Mesendoderm (in vitro differentiated cells): ENCODE results near the gene TXNDC11. TPM values are rescaled to one million over a fixed set of nuclear protein-coding genes. Genes with fewer than 3 reads are reported as not detected.
"Not testable (repeated sequence)": the region's sequence is repeated elsewhere in the genome, so short reads cannot be mapped to it uniquely, and the experiment has no call there.

Experiments
- DNase-seq: peaks from one replicate; pipeline ENCODE4 v3.0.0; 2013
- H2AK5ac ChIP-seq: 2 replicates; pipeline ENCODE4 v1.6.1; 2013; ENCODE audit warnings: low read length, inconsistent platforms
- H2BK120ac ChIP-seq: 2 replicates; pipeline ENCODE4 v1.6.1; 2013; ENCODE audit warnings: low read depth, mild to moderate bottlenecking, low read length, moderate library complexity, mixed read lengths
- H2BK15ac ChIP-seq: replicated peaks from 2 replicates; pipeline ENCODE4 v1.6.1; 2013; ENCODE audit warnings: low read depth, mild to moderate bottlenecking, moderate library complexity
- H2BK5ac ChIP-seq: 2 replicates; pipeline ENCODE4 v1.6.1; 2013; ENCODE audit warnings: low read length, inconsistent platforms
- H3K18ac ChIP-seq: 2 replicates; pipeline ENCODE4 v1.6.1; 2013; ENCODE audit warnings: mild to moderate bottlenecking, low read length, mixed read lengths
- H3K23ac ChIP-seq: one replicate; pipeline ENCODE4 v1.6.1; 2013; ENCODE audit warnings: low read length
- H3K27ac ChIP-seq: 2 replicates; pipeline ENCODE4 v1.5.1; 2013; ENCODE audit warnings: low read depth, mild to moderate bottlenecking, inconsistent platforms, low read length, moderate library complexity
- H3K27me3 ChIP-seq: 2 replicates; pipeline ENCODE4 v1.6.1; 2013; ENCODE audit warnings: low read length, control low read depth, mild to moderate bottlenecking, inconsistent platforms; ENCODE audit not compliant: insufficient read depth, poor library complexity
- H3K36me3 ChIP-seq: 2 replicates; pipeline ENCODE4 v1.6.1; 2013; ENCODE audit warnings: low read length, inconsistent platforms; ENCODE audit not compliant: control insufficient read depth, insufficient read depth
- H3K4ac ChIP-seq: one replicate; pipeline ENCODE4 v1.6.1; 2013; ENCODE audit warnings: low read depth, mild to moderate bottlenecking, low read length, moderate library complexity
- H3K4me1 ChIP-seq: 2 replicates; pipeline ENCODE4 v1.6.1; 2013; ENCODE audit warnings: low read depth, low read length, inconsistent platforms; ENCODE audit not compliant: control insufficient read depth
- H3K4me2 ChIP-seq: 2 replicates; pipeline ENCODE4 v1.6.1; 2013; ENCODE audit warnings: low read length
- H3K4me3 ChIP-seq: 2 replicates; pipeline ENCODE4 v1.5.1; 2013; ENCODE audit warnings: mild to moderate bottlenecking, low read length
- H3K56ac ChIP-seq: one replicate; pipeline ENCODE4 v1.6.1; 2013; ENCODE audit warnings: low read length
- H3K79me1 ChIP-seq: 2 replicates; pipeline ENCODE4 v1.6.1; 2013; ENCODE audit warnings: low read length, inconsistent platforms
- H3K79me2 ChIP-seq: 2 replicates; pipeline ENCODE4 v1.6.1; 2013; ENCODE audit warnings: mild to moderate bottlenecking, low read length; ENCODE audit not compliant: control insufficient read depth, insufficient read depth
- H3K9ac ChIP-seq: 2 replicates; pipeline ENCODE4 v1.6.1; 2013; ENCODE audit warnings: low read length, inconsistent platforms
- H4K5ac ChIP-seq: one replicate; pipeline ENCODE4 v1.6.1; 2013; ENCODE audit warnings: low read length
- H4K8ac ChIP-seq: one replicate; pipeline ENCODE4 v1.6.1; 2013; ENCODE audit warnings: low read depth, mild to moderate bottlenecking, control low read depth, low read length, moderate library complexity
- WGBS: extraction: QIAGEN DNeasy Blood & Tissue Kit; methylation state at CpG from one replicate; pipeline ENCODE4 v1.1.7; 2013; ENCODE audit warnings: low lambda C conversion rate, missing lambda C conversion rate; ENCODE audit not compliant: insufficient coverage; ENCODE audit errors: extremely low coverage; 5-methylcytosine and 5-hydroxymethylcytosine counted together
- polyA plus RNA-seq, 2 experiments: library from polyadenylated mRNA; stranded (reverse); fragments of 200-250 nt; gene quantifications; one replicate each; pipeline ENCODE4 v1.2.3, GENCODE V29; 2013

TXNDC11 gene, protein sequence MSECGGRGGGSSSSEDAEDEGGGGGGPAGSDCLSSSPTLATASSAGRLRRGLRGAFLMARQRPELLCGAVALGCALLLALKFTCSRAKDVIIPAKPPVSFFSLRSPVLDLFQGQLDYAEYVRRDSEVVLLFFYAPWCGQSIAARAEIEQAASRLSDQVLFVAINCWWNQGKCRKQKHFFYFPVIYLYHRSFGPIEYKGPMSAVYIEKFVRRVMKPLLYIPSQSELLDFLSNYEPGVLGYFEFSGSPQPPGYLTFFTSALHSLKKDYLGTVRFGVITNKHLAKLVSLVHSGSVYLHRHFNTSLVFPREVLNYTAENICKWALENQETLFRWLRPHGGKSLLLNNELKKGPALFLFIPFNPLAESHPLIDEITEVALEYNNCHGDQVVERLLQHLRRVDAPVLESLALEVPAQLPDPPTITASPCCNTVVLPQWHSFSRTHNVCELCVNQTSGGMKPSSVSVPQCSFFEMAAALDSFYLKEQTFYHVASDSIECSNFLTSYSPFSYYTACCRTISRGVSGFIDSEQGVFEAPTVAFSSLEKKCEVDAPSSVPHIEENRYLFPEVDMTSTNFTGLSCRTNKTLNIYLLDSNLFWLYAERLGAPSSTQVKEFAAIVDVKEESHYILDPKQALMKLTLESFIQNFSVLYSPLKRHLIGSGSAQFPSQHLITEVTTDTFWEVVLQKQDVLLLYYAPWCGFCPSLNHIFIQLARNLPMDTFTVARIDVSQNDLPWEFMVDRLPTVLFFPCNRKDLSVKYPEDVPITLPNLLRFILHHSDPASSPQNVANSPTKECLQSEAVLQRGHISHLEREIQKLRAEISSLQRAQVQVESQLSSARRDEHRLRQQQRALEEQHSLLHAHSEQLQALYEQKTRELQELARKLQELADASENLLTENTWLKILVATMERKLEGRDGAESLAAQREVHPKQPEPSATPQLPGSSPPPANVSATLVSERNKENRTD
- 12.0 TPM for polyA plus RNA-seq (2013, experiment 1 of 2)
- 13.0 TPM for polyA plus RNA-seq (2013, experiment 2 of 2)

DNA sequence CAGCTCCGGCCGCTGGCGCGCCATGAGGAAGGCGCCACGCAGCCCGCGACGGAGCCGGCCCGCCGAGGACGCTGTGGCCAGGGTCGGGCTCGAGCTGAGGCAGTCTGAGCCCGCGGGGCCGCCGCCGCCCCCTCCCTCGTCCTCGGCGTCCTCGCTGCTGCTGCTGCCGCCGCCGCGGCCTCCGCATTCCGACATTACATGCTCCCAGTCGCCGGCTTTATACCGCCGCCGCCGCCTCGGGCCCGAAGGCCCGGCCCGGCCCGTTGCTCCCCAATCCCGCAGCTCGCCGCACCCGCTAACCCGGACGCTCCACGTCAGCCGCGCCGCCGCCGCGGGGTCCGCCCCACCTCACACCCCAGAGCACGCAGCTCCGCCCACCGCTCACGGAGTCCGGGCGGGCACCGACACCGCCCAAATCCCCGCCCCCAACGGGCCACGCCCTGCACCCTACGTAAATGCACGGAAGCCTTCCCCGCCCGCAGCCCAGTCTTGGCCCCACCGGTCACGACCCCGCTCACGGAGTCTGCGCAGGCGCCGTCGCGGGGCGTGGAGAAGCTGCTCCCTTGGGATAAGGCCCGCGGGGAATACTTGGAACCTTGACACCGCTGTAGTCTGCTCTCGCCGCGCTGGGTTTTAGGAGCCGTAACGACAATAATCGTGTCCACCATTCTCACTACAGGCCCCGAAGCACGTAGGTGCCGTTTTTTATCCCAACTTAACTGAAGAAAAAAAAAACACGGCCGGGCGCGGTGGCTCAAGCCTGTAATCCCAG, at the start of gene TXNDC11:
Gene TXNDC11 (minus strand): TSS at position 322 of the 772 bp plus-strand sequence. CDS start 127 bp downstream, at position 195.
- peak within 1 kb of the TSS; percentile 89 for H3K4me2 ChIP-seq
- no peak within 1 kb of the TSS for H4K8ac ChIP-seq
- H3K18ac ChIP-seq, result peak within 1 kb of the TSS; percentile 78
- H3K79me1 ChIP-seq, result peaks cover 14% of the 10 kb centered on the region
- H3K23ac ChIP-seq, result peak within 1 kb of the TSS; percentile 74
- peak within 1 kb of the TSS; percentile 86 for H3K9ac ChIP-seq
- no peak within 1 kb of the TSS for H2BK5ac ChIP-seq
- H2BK120ac ChIP-seq, result no peak within 1 kb of the TSS
- WGBS, result no CpG with 5 or more reads among the region's 96 CpGs
- peak within 1 kb of the TSS; percentile 84 for H3K4me3 ChIP-seq
- no peak within 1 kb of the TSS for H2BK15ac ChIP-seq
- H3K36me3 ChIP-seq, result no peaks in the 10 kb centered on the region
- H3K56ac ChIP-seq, result peak within 1 kb of the TSS; percentile 93
- DNase-seq, result peak; percentile 98
- H3K79me2 ChIP-seq, result peaks cover 18% of the 10 kb centered on the region
- H2AK5ac ChIP-seq, result no peak within 1 kb of the TSS
- H3K27me3 ChIP-seq, result no peaks in the 10 kb centered on the region
- peak within 1 kb of the TSS; percentile 89 for H3K4ac ChIP-seq
- H3K4me1 ChIP-seq, result no peaks in the 10 kb centered on the region
- H3K27ac ChIP-seq, result peak within 1 kb of the TSS; percentile 60
- H4K5ac ChIP-seq, result no peak within 1 kb of the TSS

- Histone ChIP-seq H4K5ac (no peak overlapping the region), H2BK120ac (no peak overlapping the region), H3K23ac (no peak overlapping the region), H3K36me3 (no peaks in the 10 kb centered on the region), H3K4me1 (no peaks in the 10 kb centered on the region), H2AK5ac (no peak overlapping the region), H3K79me2 (peaks cover 75% of the 10 kb centered on the region), H3K4ac (no peak overlapping the region), H3K4me2 (no peak overlapping the region), H3K9ac (no peak overlapping the region), H3K79me1 (peaks cover 32% of the 10 kb centered on the region), H3K56ac (no peak overlapping the region), H2BK15ac (no peak overlapping the region), H3K27me3 (no peaks in the 10 kb centered on the region), H2BK5ac (no peak overlapping the region), H3K4me3 (no peak overlapping the region), H3K18ac (no peak overlapping the region), H3K27ac (no peak overlapping the region), H4K8ac (no peak overlapping the region)
- WGBS, result no CpG with 5 or more reads among the region's 8 CpGs
- DNase-seq, result no peak
These were observed 48.6 kb upstream of the TXNDC11 start for GRCh38 chr16:11791144-11791828.

- peaks cover 28% of the 10 kb centered on the region for H3K79me1 ChIP-seq
- no peak overlapping the region for H3K56ac ChIP-seq
- no peak overlapping the region for H3K9ac ChIP-seq
- no peak overlapping the region for H3K4me2 ChIP-seq
- no peak overlapping the region for H3K4ac ChIP-seq
- no peak overlapping the region for H2BK120ac ChIP-seq
- H2AK5ac ChIP-seq, result no peak overlapping the region
- no peak overlapping the region for H3K27ac ChIP-seq
- no peak overlapping the region for H3K23ac ChIP-seq
- H3K4me3 ChIP-seq, result no peak overlapping the region
- H3K36me3 ChIP-seq, result no peaks in the 10 kb centered on the region
- H2BK5ac ChIP-seq, result no peak overlapping the region
- no CpG with 5 or more reads among the region's 3 CpGs for WGBS
- no peak overlapping the region for H2BK15ac ChIP-seq
- peaks cover 61% of the 10 kb centered on the region for H3K79me2 ChIP-seq
- no peaks in the 10 kb centered on the region for H3K27me3 ChIP-seq
- no peak overlapping the region for H4K8ac ChIP-seq
- H4K5ac ChIP-seq, result no peak overlapping the region
- peaks cover 1% of the 10 kb centered on the region for H3K4me1 ChIP-seq
- no peak overlapping the region for H3K18ac ChIP-seq
- no peak for DNase-seq
These were observed 46.3 kb upstream of the TXNDC11 start for GRCh38 chr16:11788914-11789313.

GRCh38 chr16:11784980-11785599, 42.4 kb upstream of the TXNDC11 start:
- H2AK5ac ChIP-seq, H3K27ac ChIP-seq, H3K4me2 ChIP-seq, H3K36me3 ChIP-seq, H4K8ac ChIP-seq, H3K18ac ChIP-seq, H3K4me1 ChIP-seq, H3K4me3 ChIP-seq, H2BK120ac ChIP-seq, DNase-seq, H3K4ac ChIP-seq, H2BK5ac ChIP-seq, H3K23ac ChIP-seq, H3K27me3 ChIP-seq, H3K56ac ChIP-seq, H4K5ac ChIP-seq, H3K9ac ChIP-seq, H2BK15ac ChIP-seq: not testable (repeated sequence)
- no CpG with 5 or more reads among the region's 13 CpGs for WGBS
- Histone ChIP-seq H3K79me2 (peaks cover 37% of the 10 kb centered on the region), H3K79me1 (peaks cover 22% of the 10 kb centered on the region)

- not testable (repeated sequence) for H2BK15ac ChIP-seq, H2BK120ac ChIP-seq, DNase-seq, H2BK5ac ChIP-seq, H3K4me2 ChIP-seq, H3K36me3 ChIP-seq, H3K4ac ChIP-seq, H3K18ac ChIP-seq, H3K23ac ChIP-seq, H3K56ac ChIP-seq, H4K8ac ChIP-seq, H3K27ac ChIP-seq, H3K4me3 ChIP-seq, H3K9ac ChIP-seq, H2AK5ac ChIP-seq, H3K27me3 ChIP-seq, H4K5ac ChIP-seq, H3K4me1 ChIP-seq
- H3K79me1 ChIP-seq, result peaks cover 18% of the 10 kb centered on the region
- H3K79me2 ChIP-seq, result peaks cover 32% of the 10 kb centered on the region
- no CpG with 5 or more reads among the region's 6 CpGs for WGBS
These were observed 41.7 kb upstream of the TXNDC11 start for GRCh38 chr16:11784381-11784780.
